GM21723 (cell line): ENCODE measurements around the gene NRF1.
"Not testable (repeated sequence)": the region's sequence is repeated elsewhere in the genome, so short reads cannot be mapped to it uniquely, and the experiment has no call there.

Experiments used
- ATAC-seq: cut with Tn5 transposase; IDR thresholded peaks from one replicate; pipeline ENCODE4 v1.9.1; 2021; ENCODE audit warnings: mild to moderate bottlenecking, moderate library complexity; ENCODE audit not compliant: unreplicated experiment

The NRF1 gene

DNA sequence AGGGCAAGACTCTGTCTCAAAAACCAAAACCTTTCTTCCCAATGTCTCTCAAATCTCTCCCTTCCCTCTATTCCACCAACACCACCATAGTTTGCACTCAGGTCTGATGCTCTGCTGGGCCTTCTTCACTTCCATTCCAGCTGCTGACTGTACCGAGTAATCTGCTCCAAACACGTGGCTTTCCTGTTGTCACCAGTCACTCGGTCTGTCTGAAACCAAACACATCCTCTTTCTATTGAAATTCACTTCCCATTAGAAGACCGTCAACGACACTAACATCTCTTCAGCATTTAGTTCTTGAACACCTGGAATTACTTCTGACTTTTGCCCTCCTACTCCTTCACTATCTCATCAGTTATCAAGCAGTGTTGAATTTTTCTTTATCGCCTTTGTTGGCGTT, 4.7 kb upstream of the NRF1 start:
- no peak for ATAC-seq

DNA sequence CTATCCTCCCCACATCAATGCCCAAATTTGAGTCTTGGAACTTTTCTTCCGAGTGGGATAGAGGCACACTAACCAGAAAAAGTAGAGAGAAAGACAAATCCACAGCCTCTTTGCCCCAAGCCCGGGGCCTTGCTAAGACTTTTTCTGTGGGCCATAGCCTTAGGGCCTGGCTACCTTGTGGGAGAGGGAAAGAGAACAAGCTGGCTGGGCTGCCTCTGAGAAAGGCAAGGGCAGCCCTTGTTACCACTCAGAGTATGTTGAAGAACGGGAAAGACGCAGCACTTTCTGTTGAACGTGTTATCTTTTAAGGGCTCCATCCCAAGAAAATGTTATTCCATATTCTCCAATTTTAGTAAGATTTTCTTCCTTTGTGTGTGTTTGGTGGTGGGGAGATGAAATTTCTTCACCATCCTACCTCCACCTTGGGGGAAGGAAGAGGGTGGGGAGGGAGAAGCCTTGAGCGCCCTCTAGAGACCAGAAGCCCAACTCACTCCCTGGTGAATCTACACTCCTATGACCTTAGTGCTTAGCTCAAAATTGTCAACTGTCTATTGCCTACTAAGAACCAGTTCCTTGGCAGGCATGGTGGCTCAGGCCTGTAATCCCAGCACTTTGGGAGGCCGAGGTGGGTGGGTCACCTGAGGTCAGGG, 3.9 kb upstream of the NRF1 start:
- no peak for ATAC-seq

DNA sequence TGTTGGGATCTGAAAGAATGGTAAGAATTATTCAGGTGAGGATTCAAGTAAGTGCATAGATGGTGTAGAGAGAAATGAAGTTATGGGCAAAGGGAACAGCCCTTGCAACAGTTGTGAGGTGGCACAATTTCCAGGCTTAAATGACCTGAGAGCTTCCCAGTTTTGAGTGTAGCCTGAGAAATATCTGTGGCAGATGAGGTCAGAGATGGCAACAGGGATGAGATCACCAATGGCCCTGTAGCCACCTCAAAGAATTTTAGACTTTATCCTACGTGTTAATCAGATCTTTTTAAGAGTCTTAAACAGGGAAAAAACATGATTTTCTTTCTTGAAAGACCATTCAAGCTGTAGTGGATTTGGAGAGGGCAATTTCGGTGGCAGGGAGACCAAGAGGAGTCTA, 1.9 kb upstream of the NRF1 start:
- ATAC-seq = no peak

DNA sequence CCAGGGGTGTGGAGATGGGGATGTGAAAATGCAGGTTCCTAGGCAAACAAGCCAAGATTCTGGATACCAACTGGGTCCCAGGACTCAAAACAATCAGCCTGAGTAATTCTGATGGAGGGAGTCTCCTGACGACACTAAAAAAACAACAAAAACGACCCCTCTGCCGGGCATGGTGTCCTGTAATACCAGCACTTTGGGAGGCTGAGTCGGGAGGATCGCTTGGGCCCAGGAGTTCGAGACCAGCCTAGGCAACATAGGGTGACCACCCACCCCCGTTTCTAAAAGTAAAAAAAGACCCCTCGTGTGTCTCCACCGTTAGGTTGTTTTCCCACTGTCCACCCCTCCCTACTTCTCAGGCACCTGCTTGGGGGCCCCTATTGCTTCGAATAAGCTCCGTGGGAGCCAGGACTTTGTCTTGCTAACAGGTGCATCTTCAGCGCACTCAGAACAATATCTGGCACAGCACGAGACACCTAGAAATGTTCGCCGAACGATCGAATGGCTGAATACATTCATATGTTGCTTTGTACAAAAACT, 743 bp upstream of the NRF1 start:
- no peak for ATAC-seq

DNA sequence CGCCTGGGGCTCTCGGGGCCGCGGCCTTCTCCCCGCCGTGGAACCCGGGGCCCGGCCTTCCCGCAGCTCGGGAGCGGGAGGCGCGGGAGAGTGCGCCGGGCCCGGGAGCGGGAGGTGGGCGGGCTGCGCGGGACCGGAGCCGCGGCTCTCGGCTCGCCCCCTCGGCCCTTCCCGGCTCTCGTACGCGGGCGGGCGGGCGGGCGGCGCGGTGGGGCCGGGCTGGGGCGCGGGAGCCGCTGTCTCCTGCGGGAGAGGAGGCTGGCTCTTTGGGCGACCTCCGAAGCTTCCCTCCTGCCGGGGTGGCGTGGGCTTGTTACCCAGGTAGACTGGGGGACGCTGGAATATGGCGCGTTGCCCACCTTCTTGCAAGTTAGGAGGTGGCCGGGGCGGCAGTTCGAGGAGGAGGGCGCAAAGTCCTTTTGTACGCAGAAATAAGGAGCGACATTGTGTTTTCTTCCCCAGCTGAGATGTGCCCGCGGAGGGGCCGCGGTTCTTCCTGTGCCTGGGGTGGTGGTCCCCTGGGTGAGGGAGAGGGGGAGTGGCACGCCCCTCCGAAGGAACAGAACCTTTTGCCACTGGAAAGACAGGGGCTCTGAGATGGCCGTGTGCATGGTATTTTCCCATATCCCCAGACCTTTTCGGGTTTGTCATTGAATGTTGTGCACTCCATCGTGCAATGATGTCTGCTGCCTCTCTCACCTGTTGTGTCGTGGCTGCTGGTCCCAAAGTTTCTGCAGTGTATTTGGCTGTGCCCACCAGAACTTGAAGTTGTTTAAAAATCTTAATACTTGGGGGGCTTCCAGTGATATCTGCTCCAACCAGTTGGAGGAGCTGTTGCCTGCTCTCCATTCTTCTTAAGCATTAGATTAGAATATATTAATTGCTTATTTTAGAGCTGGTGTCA, 844 bp downstream of the NRF1 start:
- ATAC-seq = peak; percentile 20

DNA sequence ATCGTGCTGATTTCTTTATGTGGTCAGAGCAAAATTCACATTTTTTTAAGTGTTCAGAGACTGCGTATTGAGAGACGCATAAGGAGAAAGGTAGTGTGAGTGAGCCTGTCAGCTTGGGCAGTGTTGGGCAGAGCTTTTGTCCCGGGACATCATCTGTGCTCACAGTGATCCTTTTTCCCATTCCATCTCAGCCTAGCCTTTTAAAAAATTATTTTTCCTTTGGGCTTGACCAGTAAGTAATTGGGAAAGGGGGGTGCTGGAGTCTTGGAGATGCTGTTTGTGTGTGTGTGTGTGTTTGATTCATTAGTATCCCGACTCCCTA, 1.5 kb downstream of the NRF1 start:
- ATAC-seq = no peak

DNA sequence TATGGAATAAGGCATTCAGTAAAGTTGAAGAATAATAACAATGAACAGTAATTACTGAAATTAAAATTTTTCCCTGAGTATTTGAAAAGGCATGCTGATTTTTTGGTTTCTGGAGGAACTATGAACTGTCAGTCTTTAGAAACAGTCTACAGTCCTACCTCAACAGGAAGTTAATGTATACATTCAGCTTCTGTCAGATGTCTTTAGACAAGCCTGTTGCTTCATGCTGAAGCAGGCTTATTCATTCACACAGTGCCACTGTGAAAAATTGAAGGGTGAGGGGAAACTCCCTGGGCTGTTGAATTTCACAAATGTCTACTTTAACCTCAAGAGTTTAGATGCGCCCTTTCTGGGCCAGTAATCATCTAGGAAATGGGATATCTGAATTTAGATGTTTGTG, 3.5 kb downstream of the NRF1 start:
- ATAC-seq = no peak

DNA sequence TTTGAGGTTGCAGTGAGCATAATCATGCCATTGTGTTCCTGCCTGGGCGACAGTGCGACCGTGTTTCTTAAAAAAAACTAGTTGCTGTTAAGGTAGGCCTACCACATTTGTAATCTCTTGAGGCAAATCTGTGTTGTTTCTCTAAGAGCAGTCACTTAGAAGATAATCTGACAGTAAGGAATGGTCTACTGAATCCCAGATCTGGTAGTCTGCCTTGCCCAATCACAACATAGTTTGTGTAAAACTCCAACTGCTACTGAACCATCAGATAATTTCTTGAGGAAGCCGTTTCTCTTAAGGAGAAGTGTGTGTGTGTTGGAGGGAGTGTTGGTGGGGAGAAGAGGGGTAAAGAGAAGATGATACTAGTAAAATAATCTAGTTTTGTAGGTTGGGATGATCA, 5.0 kb downstream of the NRF1 start:
- no peak for ATAC-seq

DNA sequence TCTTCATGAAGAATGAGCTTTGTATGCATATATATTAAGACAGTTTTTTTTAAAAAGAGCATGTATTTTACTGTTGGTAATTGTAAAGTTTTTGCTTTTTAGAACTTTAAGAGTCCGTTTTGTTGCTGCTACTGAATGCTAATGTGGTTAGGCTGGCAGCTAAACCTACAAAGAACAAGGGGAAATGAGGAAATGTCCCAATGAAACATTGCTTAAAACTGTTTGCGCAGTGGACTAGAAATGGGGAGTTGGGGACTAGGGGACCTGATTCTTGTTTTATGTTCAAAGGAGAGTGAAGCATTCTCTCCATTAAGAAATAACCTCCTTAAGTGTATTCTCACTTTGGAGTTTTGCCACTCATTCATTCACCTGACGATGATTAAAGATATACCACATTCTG, 5.7 kb downstream of the NRF1 start:
- no peak for ATAC-seq

DNA sequence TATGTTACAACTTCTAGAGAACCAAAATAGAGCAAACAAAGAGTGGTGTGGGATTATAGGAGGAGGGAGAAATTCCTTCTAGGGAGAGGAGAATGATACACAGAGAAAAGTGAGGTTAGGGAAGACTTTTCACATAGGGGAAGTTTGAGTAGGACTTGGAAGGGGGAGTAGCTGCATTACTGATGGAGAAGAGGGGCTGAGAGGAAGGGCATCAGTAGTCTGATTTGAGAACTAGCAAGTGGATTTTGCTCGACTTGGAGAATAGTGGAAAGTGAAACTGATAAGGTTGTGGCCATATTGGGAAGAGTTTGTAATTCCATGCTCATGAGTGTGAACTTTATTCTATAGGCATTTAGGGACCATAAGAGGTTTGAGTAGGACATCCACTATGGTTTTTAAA, 6.1 kb downstream of the NRF1 start:
- no peak for ATAC-seq

DNA sequence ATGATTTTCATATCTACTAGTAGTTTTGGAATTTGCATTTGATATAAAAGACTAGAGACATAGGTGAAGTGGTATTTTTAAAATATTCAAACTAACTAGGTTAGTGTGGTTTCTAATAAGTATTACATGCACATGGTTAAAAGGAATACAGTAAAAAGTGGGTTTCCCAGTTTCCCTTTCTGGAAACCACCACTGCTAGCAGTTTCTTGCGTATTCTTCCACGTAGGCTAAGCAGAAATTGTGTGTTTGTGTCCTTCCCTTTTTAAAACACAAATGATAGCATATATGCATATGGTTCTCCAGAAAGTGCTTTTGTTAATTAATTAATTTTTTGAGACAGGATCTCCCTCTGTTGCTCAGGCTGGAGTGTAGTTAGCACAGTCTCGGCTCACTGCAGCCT, 15.4 kb downstream of the NRF1 start:
- ATAC-seq = no peak

DNA sequence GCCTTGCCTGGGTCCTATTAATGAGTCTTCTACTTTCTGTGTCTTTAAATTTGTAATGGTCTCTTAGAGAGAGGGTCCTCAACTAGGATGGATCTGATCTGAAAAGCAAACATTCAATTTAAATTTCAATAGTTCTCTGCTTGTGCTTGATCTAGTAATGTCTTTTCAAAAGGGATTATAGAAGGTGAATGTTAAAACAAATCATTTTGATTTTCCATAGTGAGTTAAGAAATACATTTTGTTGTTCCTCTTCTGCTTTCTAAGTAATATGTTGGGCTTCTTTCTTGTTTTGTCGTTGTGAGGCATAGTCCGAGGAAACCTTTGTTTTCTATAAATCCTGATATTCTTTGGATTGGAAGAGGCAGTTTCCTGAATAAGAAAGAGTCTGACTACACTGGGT, 18.8 kb downstream of the NRF1 start:
- no peak for ATAC-seq

DNA sequence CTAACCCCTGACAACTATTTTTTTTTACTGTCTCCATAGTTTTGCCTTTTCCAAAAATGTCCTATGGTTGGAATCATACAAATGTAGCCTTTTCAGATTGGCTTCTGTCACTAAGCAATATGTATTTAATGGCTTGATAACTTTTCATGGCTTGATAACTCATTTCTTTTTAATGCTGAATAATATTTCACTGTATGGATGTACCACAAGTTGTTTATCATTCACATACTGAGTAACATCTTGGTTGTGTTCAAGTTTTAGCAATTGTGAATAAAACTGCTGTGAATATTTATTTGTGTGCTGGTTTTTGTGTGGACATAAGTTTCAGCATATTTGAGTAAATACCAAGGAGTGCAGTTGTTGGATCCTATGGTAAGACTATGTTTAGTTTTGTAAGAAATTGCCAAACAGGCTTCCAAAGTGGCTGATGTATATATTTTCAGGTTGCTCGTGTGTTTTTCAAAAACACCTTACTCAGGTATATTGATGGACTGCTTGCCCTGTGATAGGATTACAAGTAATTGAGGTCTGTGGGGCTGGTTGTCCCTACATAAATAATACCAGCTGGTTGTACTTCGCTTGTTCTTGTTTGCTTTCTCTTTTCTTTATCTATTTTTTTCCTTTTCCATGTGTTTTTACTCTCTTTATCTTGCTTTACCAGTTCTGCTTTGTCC, 23.0 kb downstream of the NRF1 start:
- no peak for ATAC-seq

DNA sequence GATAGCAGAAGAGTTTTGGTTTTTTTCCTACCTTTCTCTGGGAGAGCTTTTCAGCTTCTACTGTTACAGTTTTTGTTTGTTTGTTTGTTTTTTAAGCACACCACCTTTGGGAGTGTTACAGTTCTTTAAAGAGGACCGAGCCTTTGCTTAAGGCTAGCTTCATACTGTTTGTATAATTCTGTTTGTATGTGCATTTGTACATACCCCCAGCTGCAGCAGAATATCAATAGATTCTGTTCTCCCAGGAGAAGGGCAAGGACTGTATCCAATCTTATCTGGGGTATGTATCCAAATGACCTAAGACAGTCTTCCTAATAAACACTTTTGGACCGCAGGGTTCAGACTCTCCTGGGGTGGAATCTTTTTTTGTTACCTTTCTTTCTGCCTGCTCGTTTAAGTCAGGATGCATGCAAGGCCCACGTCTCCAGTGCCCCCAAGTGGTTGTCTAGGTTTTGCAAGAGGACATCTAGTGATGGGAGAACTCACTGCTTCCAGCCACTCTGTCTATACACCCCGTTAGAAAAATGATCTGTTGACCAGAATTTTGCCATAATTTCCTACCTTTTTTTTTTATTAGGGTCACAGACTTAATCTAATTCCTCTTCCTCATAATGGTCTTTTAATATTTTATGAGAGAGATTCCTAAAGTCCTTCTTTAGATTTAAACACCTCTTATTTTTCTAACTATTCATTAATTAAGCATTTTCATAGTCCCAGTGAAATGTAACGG, 23.9 kb downstream of the NRF1 start:
- ATAC-seq = peak; percentile 86

DNA sequence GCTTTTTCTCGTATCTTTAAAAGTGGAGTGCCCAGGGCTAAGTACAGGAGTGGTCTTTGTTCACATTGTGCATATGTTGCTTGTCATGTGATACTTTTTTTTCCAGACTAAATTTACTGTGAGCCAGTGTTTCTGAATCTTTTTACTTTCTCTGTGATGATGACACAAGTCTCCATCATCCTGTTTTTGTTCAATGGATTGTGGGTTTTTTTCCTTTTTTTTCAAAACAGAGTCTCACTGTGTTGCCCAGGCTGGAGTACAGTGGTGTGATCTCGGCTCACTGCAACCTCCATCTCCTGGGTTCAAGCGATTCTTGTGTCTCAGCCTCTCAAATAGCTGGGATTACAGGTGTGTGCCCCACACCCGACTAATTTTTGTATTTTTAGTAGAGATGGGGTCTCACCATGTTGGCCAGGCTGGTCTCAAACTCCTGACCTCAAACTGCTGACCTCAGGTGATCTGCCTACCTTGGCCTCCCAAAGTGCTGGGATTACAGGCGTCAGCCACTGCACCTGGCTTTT, 24.6 kb downstream of the NRF1 start:
- not testable (repeated sequence) for ATAC-seq

DNA sequence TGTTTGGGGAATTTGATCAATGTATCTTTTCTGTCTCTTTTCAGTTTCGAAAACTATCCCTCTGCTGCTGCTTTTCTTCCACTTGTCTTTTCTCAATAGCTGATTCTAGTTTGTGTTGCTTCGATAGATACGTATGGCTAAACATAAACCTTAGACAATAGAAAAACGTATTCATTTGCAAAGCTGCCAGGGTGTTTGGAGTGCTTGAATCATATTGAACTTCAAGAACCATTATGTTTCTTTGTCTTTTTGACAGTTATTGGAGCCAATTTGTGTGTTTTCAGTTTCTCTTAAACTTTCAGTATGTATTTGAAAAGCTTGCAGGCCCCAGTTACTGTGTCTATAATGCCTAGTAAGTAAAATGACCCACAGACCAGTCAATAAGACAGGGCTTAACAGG, 25.1 kb downstream of the NRF1 start:
- no peak for ATAC-seq

DNA sequence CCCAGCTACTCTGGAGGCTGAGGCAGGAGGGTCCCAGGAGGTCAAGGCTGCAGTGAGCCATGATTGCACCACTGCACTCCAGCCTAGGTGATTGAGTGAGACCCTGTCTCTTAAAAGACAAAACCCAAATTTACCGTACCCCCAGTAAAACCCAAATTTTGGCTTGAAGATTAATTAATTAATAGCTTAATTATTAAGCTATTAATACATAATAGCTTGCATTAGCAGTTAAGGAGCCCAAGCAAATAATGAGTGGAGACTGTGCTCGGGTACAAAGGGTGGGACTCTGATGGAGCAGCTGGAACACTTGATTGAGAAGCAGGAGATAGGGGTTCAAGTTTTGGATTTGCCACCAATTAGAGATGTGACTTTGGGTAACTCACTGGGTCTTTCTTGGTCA, 28.9 kb downstream of the NRF1 start:
- ATAC-seq = no peak

DNA sequence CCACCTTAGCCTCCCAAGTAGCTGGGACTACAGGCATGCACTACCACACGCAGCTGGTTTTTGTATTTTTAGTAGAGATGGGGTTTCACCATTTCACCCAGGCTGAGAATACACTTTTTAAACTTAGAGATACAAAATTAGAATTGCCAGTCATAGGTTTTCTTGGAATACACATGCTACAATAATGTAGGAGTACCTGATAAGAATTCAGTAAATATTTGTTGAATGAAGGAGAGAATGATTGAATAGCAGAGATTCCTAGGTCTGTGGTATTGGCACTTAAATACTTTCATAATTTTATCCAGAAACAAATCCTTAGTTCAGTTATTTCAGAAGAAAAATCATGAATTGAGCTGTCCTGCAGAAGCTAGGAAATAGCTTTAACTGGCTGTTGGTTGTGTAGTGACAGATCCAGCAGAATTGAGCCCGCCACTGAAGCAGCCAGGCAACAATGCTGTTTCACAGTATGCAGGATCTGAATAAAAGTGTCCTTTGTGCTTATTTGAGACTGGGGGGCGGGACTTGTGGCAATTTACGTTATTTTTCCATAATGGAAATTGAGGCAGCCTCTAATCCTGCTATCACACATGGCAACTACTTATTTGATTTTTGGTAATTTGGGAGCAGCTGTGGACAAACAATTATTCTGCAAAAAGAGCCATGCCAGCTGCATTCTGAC, 31.5 kb downstream of the NRF1 start:
- no peak for ATAC-seq

DNA sequence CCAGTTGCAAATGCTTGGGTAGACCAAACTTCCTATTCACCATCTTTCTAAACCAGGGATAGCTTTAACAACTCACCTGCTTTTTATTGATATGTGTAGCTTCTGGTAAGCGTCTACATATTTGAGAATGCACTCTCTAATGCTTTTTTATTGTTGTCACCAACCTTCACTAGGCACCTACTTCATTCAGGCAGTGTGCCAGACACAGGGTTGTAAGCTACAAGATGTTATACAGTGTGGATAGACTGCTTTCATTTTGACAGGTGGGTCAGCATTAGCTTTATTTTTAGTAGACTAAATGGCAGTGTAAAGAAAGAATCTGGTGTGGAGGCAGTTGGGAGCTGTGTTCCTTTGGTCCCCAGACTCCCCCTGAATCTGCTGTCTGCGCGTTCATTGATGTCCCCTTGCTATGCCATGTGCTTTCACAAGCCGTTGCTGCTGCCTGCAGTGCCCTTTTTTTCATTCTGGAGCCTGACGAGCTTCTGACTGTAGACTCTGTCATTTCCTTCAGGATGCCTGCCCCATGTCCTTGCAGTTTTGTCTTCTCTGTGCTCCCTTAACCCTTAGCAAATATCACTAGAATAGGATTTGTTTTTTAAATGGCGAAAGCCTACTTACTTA, 32.1 kb downstream of the NRF1 start:
- ATAC-seq = no peak

DNA sequence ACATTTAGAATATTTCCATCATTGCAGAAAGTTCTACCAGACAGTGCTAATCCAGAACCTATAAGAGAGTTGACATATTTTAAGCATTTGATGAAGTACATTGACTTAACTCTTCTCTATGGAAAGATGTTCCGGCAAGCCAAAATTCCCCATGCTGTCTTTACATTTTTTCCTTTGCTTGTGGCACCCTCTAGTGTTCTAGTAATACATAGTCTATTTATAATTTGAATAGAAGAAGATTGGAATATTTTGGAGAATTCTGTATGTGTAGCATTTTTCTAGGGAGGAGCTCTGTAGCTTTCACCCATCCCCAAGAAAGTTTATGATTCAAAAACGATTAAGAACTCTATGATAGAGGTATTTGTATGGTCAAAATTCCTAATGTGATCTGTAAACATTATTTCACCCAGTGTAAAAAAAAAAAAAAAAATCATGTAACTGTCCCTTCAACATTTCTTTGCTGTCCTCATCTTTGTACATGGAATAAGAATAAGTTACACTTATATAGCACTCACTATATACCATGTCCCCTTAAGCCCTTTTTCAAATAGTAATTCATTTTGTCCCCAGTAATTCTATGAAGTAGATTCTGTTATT, 33.2 kb downstream of the NRF1 start:
- ATAC-seq = no peak
